ENCODE data around the gene TIAM2.
"Not testable (repeated sequence)": the region's sequence is repeated elsewhere in the genome, so short reads cannot be mapped to it uniquely, and the experiment has no call there.

Gene TIAM2

GRCh38 chr6:155212616-155213380 is 217.7 kb downstream of the TIAM2 start:
- no peak overlapping the region for H3K4me3 ChIP-seq (replicated peaks; ENCODE audit: low read depth, low read length)
- no peak for DNase-seq (ENCODE audit: extremely low read depth, low read depth)
- TF ChIP-seq, protein P1, sequence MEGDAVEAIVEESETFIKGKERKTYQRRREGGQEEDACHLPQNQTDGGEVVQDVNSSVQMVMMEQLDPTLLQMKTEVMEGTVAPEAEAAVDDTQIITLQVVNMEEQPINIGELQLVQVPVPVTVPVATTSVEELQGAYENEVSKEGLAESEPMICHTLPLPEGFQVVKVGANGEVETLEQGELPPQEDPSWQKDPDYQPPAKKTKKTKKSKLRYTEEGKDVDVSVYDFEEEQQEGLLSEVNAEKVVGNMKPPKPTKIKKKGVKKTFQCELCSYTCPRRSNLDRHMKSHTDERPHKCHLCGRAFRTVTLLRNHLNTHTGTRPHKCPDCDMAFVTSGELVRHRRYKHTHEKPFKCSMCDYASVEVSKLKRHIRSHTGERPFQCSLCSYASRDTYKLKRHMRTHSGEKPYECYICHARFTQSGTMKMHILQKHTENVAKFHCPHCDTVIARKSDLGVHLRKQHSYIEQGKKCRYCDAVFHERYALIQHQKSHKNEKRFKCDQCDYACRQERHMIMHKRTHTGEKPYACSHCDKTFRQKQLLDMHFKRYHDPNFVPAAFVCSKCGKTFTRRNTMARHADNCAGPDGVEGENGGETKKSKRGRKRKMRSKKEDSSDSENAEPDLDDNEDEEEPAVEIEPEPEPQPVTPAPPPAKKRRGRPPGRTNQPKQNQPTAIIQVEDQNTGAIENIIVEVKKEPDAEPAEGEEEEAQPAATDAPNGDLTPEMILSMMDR (IDR thresholded peaks at IDR 0.05; ENCODE audit: low read depth, low read length, missing control alignments) = no peak

GRCh38 chr6:155213611-155214372 is 218.7 kb downstream of the TIAM2 start:
- TF ChIP-seq, protein P1 (IDR thresholded peaks at IDR 0.05; ENCODE audit: low read depth, low read length, missing control alignments) = no peak
- no peak overlapping the region for H3K4me3 ChIP-seq (replicated peaks; ENCODE audit: low read depth, low read length)
- no peak for DNase-seq (ENCODE audit: extremely low read depth, low read depth)

GRCh38 chr6:155215906-155216305 is 220.8 kb downstream of the TIAM2 start:
- TF ChIP-seq, protein P1 (IDR thresholded peaks at IDR 0.05; ENCODE audit: low read depth, low read length, missing control alignments) = no peak
- no peak for DNase-seq (ENCODE audit: extremely low read depth, low read depth)
- H3K4me3 ChIP-seq (replicated peaks; ENCODE audit: low read depth, low read length) = no peak overlapping the region

DNA sequence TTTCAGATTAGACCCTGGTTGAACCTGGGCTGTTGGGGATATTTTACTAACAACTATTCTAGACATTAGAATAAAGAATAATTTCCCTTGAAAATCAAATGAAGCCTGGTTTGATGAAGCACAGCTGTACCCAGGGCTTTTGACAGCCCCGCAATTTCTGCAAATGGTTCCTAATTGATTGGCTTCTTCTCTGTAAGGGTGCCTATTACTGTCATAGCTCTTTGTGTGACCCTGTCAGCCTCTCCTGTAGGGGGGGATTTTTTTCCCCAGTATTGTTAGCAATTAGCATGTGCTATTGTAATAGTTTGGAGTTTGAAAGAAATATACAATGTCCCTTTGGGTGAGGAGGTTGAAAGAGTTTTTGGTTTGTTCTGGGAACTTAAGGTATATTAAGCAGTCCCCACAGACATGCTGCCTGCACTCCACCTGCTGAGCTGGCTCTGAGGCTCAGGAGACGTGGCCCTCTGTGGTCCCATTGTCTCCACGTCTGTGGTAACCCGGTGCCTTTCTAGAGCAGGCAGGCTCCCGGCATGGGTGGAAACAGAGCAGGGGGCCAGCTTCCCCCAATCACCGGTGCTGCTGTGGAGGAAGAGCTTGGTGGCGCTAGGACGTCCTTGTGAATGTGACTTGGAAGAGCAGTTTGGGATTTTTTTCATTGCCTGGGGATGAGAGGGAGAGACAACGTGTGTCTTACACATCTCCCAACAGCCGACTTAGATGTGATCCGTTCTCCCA is 221.4 kb downstream of the TIAM2 start:
- H3K4me3 ChIP-seq (replicated peaks; ENCODE audit: low read depth, low read length) = no peak overlapping the region
- no peak for DNase-seq (ENCODE audit: extremely low read depth, low read depth)
- TF ChIP-seq, protein P1 (IDR thresholded peaks at IDR 0.05; ENCODE audit: low read depth, low read length, missing control alignments) = no peak

DNA sequence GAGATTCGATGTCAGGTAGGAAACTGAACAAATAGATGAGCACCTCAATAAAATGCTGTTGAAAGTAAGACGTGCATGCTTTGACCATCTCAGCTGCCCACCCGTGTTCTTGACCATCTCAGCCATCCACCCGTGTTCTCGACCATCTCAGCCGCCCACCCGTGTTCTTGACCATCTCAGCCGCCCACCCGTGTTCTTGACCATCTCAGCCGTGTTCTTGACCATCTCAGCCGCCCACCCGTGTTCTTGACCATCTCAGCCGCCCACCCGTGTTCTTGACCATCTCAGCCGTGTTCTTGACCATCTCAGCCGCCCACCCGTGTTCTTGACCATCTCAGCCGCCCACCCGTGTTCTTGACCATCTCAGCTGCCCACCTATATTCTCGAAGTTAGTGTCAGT is 223.6 kb downstream of the TIAM2 start:
- H3K4me3 ChIP-seq (replicated peaks; ENCODE audit: low read depth, low read length); DNase-seq (ENCODE audit: extremely low read depth, low read depth): not testable (repeated sequence)

- TF ChIP-seq, protein P1 (IDR thresholded peaks at IDR 0.05; ENCODE audit: low read depth, low read length, missing control alignments) = no peak
- no peak for DNase-seq (ENCODE audit: extremely low read depth, low read depth)
- no peak overlapping the region for H3K4me3 ChIP-seq (replicated peaks; ENCODE audit: low read depth, low read length)
Measured at GRCh38 chr6:155219299-155219698, 224.2 kb downstream of the TIAM2 start.

GRCh38 chr6:155219858-155220301 is 224.8 kb downstream of the TIAM2 start:
- DNase-seq (ENCODE audit: extremely low read depth, low read depth) = no peak
- H3K4me3 ChIP-seq (replicated peaks; ENCODE audit: low read depth, low read length) = no peak overlapping the region
- TF ChIP-seq, protein P1 (IDR thresholded peaks at IDR 0.05; ENCODE audit: low read depth, low read length, missing control alignments) = no peak

Data from HFF-Myc (cell line).